OCI-LY1 (cell line): Measurements from ENCODE around the gene CTIF.

Experiments
- H2AFZ ChIP-seq: fragments of 200-600 bp; sonication (generic), shearing (Covaris generic); 2 replicates; pipeline ENCODE4 v1.6.0; 2014; ENCODE audit warnings: antibody characterized with exemption, mild to moderate bottlenecking, low read length
- H3F3A ChIP-seq: fragments of 200-600 bp; sonication (generic), shearing (Covaris generic); 2 replicates; pipeline ENCODE4 v1.6.0; 2014; ENCODE audit warnings: mild to moderate bottlenecking, antibody characterized with exemption, low read length, moderate library complexity; ENCODE audit not compliant: insufficient read depth
- H3K27ac ChIP-seq: fragments of 200-600 bp; sonication (generic); 2 replicates; pipeline ENCODE4 v1.5.1; 2014; ENCODE audit warnings: low read length, mixed run types, mild to moderate bottlenecking, low read depth; ENCODE audit not compliant: poor library complexity, severe bottlenecking
- H3K27me3 ChIP-seq: fragments of 200-600 bp; sonication (generic); 2 replicates; pipeline ENCODE4 v1.6.0; 2014; ENCODE audit warnings: antibody characterized with exemption, mild to moderate bottlenecking, low read length, moderate library complexity; ENCODE audit not compliant: insufficient read depth
- H3K36me3 ChIP-seq: fragments of 200-600 bp; sonication (generic); 2 replicates; pipeline ENCODE4 v1.6.1; 2014; ENCODE audit warnings: mild to moderate bottlenecking, antibody characterized with exemption, low read length, moderate library complexity, mixed read lengths; ENCODE audit not compliant: insufficient read depth
- H3K4me1 ChIP-seq: fragments of 200-600 bp; sonication (generic); 2 replicates; pipeline ENCODE4 v1.5.1; 2014; ENCODE audit warnings: mild to moderate bottlenecking, low read length, moderate library complexity; ENCODE audit not compliant: insufficient read depth, severe bottlenecking
- H3K4me2 ChIP-seq: fragments of 200-600 bp; sonication (generic), shearing (Covaris generic); 2 replicates; pipeline ENCODE4 v1.6.1; 2014; ENCODE audit warnings: low read length
- H3K4me3 ChIP-seq: fragments of 200-600 bp; sonication (generic); 2 replicates; pipeline ENCODE4 v1.5.1; 2014; ENCODE audit warnings: low read length, low read depth, mild to moderate bottlenecking, mixed read lengths; ENCODE audit not compliant: poor library complexity, severe bottlenecking
- H3K79me2 ChIP-seq: fragments of 200-600 bp; shearing (Covaris generic); 2 replicates; pipeline ENCODE4 v1.6.1; 2016; ENCODE audit warnings: mixed run types, low read length, mixed read lengths; ENCODE audit not compliant: insufficient read depth
- H3K9ac ChIP-seq: fragments of 200-600 bp; sonication (generic), shearing (Covaris generic); 2 replicates; pipeline ENCODE4 v1.6.1; 2014; ENCODE audit warnings: mild to moderate bottlenecking, low read length, mixed read lengths
- H3K9me2 ChIP-seq: fragments of 200-600 bp; sonication (generic), shearing (Covaris generic); 2 replicates; pipeline ENCODE4 v1.6.1; 2014; ENCODE audit warnings: low read depth, mild to moderate bottlenecking, low read length, mixed read lengths
- H3K9me3 ChIP-seq: fragments of 200-600 bp; shearing (Covaris generic); 2 replicates; pipeline ENCODE4 v1.6.1; 2014; ENCODE audit warnings: low read length, mixed read lengths
- H4K20me1 ChIP-seq: fragments of 200-600 bp; sonication (generic), shearing (Covaris generic); 2 replicates; pipeline ENCODE4 v1.6.0; 2016; ENCODE audit warnings: mild to moderate bottlenecking, low read length; ENCODE audit not compliant: insufficient read depth
- EZH2 ChIP-seq: fragments of 200-600 bp; sonication (generic), shearing (Covaris generic); IDR thresholded peaks from 2 replicates; pipeline ENCODE4 v1.8.0; 2017; ENCODE audit warnings: borderline replicate concordance, mixed run types, mild to moderate bottlenecking, antibody characterized with exemption, low read length, moderate library complexity, mixed read lengths
- TF ChIP-seq, protein P1 (sequence below): fragments of 200-600 bp; sonication (generic), shearing (Covaris generic); IDR thresholded peaks from 2 replicates; pipeline ENCODE4 v1.5.1; 2017; ENCODE audit warnings: mild to moderate bottlenecking, antibody characterized with exemption, low read length, moderate library complexity, mixed read lengths

The CTIF gene

DNA sequence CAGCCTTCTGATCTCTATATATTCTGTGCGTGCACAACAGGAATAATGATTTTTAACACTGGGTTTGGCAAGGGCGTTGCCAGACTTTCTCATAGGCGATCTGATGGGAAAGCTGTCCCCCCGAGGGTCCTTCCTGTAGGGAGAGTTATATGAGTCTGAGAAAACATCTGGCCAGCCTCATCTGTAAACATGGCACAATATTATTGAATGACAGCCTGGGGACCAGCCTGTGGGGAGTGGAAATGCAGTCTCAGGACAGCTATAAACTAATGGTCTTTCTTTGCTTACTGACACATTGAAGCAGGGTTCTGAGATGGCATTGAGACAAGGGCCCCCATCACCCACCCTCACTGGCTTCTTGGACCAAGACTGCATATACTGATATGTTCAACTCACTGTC, 62.5 kb downstream of the CTIF start:
- H3K9me3 ChIP-seq = no peaks in the 10 kb centered on the region
- no peak overlapping the region for H3K4me2 ChIP-seq
- no peaks in the 10 kb centered on the region for H3K79me2 ChIP-seq
- no peak overlapping the region for H3K4me3 ChIP-seq
- H4K20me1 ChIP-seq = no peaks in the 10 kb centered on the region
- H2AFZ ChIP-seq = no peak overlapping the region
- no peaks in the 10 kb centered on the region for H3F3A ChIP-seq
- TF ChIP-seq EZH2 = no peak
- TF ChIP-seq, protein P1, sequence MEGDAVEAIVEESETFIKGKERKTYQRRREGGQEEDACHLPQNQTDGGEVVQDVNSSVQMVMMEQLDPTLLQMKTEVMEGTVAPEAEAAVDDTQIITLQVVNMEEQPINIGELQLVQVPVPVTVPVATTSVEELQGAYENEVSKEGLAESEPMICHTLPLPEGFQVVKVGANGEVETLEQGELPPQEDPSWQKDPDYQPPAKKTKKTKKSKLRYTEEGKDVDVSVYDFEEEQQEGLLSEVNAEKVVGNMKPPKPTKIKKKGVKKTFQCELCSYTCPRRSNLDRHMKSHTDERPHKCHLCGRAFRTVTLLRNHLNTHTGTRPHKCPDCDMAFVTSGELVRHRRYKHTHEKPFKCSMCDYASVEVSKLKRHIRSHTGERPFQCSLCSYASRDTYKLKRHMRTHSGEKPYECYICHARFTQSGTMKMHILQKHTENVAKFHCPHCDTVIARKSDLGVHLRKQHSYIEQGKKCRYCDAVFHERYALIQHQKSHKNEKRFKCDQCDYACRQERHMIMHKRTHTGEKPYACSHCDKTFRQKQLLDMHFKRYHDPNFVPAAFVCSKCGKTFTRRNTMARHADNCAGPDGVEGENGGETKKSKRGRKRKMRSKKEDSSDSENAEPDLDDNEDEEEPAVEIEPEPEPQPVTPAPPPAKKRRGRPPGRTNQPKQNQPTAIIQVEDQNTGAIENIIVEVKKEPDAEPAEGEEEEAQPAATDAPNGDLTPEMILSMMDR = no peak
- H3K27ac ChIP-seq = no peak overlapping the region
- H3K9me2 ChIP-seq = no peaks in the 10 kb centered on the region
- no peaks in the 10 kb centered on the region for H3K36me3 ChIP-seq
- no peaks in the 10 kb centered on the region for H3K4me1 ChIP-seq
- H3K9ac ChIP-seq = no peak overlapping the region
- no peaks in the 10 kb centered on the region; the same call in 1 of the 2 replicates for H3K27me3 ChIP-seq

DNA sequence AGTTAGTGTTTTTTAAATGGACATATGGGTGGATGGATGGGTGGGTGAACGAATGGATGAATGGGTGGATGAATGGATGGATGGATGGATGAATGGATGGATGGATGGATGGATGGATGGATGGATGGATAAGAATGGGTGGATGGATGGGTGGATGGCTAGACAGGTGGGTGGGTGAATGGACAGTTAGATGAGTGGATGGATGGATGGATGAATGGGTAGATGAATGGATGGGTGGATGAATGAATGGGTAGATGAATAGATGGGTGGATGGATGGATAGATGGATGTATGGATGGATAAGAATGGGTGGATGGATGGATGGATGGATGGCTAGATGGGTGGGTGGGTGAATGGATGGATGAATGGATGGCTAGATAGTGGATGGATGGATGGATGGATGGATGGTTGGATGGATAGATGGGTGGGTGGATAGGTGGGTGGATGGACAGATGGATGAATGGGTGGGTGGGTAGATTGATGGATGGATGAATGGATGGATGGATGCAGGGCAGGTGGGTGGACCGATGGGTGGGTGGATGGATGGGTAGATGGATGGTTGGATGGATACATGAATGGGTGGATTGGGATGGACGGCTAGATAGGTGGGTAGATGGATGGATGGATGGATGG, 64.0 kb downstream of the CTIF start:
- no peak overlapping the region for H2AFZ ChIP-seq
- H3F3A ChIP-seq = no peaks in the 10 kb centered on the region
- TF ChIP-seq EZH2 = no peak
- TF ChIP-seq, protein P1 = no peak
- H4K20me1 ChIP-seq = no peaks in the 10 kb centered on the region
- H3K9me2 ChIP-seq = no peaks in the 10 kb centered on the region
- H3K4me1 ChIP-seq = no peaks in the 10 kb centered on the region
- H3K27ac ChIP-seq = no peak overlapping the region
- H3K9ac ChIP-seq = no peak overlapping the region
- H3K4me2 ChIP-seq = no peak overlapping the region
- no peak overlapping the region for H3K4me3 ChIP-seq
- no peaks in the 10 kb centered on the region for H3K36me3 ChIP-seq
- H3K9me3 ChIP-seq = no peaks in the 10 kb centered on the region
- H3K79me2 ChIP-seq = no peaks in the 10 kb centered on the region
- no peaks in the 10 kb centered on the region; the same call in 1 of the 2 replicates for H3K27me3 ChIP-seq

DNA sequence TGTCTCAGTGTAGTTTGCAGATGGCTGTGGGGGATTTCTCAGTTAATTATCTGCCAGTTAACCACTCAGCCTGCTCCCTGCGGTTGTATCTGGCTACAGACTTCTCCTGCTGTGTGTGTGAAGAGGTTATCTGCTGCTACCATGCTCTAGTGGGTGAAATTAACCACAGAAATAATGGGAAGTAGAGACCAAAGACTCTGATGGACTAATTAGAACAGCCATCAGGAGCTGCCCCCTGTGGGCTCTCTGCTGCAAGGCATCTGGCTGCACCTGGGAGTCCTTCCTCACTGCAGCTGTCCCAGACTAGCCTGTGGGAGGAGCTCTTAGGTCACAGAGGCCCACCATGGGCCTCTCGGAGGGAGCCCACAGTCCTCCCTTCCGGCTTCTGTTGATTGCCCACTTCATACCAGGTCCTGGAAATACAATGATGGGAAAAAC, 66.6 kb downstream of the CTIF start:
- Histone ChIP-seq H3K4me1 (no peaks in the 10 kb centered on the region), H3K36me3 (no peaks in the 10 kb centered on the region), H3K4me3 (no peak overlapping the region), H3K9me2 (no peaks in the 10 kb centered on the region), H4K20me1 (no peaks in the 10 kb centered on the region), H3K79me2 (no peaks in the 10 kb centered on the region), H3K27me3 (no peaks in the 10 kb centered on the region), H3K9ac (no peak overlapping the region), H3K27ac (no peak overlapping the region), H3K9me3 (no peaks in the 10 kb centered on the region), H3F3A (no peaks in the 10 kb centered on the region), H2AFZ (no peak overlapping the region), H3K4me2 (no peak overlapping the region)
- TF ChIP-seq, protein P1 = peak; percentile 32; the same call in 1 of the 2 replicates
- TF ChIP-seq EZH2 = no peak
